GM21576 (cell line): ENCODE data around the gene TTBK1.

Experiments
- ATAC-seq: cut with Tn5 transposase; IDR thresholded peaks from one replicate; pipeline ENCODE4 v1.9.1; 2021; ENCODE audit warnings: mild to moderate bottlenecking, moderate library complexity; ENCODE audit not compliant: unreplicated experiment

Gene TTBK1

GRCh38 chr6:43222418-43223059 is 20.7 kb upstream of the TTBK1 start:
- ATAC-seq, result no peak

DNA sequence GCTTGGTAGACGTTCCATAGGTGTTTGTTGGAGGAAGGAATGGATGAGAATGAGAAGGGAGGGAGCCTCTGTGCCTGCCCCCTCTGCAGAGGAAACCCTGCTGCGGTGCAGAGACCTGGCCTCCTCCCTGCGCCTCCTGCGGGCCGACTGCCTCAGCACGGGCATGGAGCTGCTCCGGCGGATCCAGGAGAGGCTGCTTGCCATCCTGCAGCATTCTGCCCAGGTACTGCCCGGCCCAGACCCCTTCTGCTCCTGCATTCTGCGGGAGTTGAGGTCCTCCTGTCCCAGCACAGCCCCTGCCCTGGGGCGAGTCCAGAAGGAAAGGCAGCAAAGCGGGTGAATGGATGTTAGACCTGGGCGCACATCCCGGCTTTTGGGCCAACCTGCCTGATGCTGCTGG is 20.1 kb upstream of the TTBK1 start:
- ATAC-seq, result no peak

DNA sequence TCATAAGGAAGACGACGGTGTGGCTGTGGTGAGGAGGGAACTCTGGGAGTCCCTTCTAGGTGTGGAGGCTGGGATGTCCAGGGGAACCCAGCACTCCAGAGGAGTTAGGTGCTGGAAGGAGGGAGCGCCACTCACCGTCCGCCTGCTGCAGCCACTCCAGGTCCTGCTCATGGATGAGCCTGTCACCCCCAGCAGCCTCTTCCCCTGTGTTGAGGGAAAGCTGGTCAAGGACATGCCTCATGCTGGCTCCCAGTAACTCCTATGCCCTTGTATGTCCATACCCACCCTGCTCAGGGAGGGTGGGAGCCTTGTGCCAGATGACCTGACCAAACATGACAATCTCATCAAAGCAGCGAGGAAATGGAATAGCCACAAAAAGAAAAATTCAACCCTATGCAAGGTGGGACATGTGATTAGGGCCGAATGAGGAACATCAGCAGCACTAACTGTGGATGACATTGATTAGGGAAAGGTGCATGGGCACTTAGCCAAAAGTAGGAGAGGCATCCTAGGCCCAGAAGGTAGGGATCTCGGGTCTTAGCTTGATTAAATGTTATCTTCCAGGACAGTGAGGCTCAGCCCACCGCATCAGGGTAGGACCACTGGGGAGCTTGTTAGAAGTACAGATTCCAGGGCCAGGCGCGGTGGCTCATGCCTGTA is 17.0 kb upstream of the TTBK1 start:
- ATAC-seq, result no peak

- peak; percentile 56 for ATAC-seq
Observed at GRCh38 chr6:43228951-43229802, 14.1 kb upstream of the TTBK1 start, which contains the start of gene DNPH1. Gene DNPH1, minus strand, starts transcription at chr6:43229481. Its CDS starts 25 bp downstream, at chr6:43229456.

DNA sequence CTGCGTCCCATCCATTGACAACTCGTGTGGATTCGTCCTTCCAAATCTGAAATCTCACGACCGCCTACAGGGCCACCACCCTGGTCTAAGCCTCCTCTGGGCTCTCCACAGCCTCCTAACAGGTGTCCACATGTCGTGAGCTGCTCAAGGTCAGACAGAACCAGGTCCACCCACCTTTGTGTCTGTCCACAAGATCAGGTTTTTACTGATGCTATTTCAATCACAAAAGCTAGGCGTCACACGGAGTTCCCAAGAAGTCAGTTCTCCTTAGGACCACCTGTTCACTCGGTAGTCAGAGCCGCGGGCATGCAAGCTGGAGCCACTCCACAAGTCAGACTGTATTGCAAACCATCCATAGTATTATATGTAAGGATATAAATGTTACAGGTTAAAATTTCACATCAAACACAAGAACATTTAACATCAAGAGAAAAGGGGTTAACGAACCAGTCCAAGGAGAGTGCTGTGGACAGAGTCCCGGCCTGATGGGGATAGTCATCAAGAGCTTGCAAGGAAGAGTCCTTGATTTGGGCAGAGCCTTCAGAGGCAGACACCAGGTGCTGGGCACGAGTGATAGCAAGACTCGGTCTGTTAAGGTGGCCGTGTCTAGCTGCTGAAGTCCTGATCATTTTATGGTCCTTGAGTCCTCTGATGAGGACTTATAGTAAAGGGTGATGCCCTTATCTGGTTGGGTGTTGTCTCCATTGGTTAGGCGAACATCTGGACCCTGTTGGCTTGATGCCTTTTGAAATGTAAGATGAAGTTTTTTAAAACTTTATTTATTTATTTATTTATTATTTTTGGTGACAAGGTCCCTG is 13.3 kb upstream of the TTBK1 start:
- ATAC-seq, result no peak

DNA sequence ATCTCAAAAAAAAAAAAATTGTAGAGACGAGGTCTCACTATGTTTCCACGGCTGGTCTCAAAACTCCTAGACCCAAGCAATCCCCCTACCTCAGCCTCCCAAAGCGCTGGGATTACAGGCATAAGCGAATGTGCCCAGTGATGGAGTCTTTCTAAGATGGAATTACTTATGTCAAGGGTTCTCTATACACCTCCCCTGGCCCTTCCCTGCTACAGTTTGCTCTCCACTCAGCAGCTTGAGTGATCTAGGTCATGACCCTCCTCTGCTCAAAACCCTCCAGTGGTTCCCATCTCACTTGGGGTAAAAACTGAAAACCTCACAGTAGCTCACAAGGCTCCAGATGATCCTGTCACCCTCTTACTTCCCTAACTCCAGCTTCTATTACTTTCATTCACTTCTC is 12.2 kb upstream of the TTBK1 start:
- no peak for ATAC-seq

DNA sequence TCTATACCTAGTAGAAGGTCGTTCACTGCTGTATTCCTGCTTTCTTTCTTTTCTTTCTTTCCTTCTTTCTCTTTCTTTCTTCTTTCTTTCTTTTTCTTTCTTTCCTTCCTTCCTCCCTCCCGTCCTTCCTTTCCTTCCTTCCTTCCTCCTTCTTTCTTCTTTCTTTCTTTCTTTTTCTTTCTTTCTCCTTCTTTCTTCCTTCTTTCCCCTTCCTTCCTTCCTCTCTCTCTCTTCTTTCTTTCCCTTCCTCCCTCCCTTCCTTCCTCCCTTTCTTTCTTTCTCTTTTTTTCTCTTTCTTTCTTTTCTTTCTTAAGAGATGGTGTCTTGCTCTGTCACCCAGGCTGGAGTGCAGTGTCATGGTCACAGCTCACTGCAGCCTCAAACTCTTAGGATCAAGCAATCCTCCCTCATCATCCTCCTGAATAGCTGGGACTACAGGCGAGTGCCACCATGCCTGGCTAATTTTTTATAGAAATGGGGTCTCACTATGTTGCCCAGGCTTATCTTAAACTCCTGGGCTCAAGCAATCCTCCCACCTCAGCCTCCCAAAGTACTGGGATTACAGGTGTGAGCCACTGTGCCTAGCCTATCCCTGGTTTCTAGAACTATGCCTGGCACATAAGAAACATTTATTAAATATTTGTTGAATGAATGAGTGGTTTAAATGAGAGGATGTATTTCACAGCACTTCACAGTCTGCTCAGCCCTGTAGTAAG is 11.4 kb upstream of the TTBK1 start:
- ATAC-seq, result no peak

- no peak for ATAC-seq
Observed at GRCh38 chr6:43235841-43236240, 7.4 kb upstream of the TTBK1 start.

DNA sequence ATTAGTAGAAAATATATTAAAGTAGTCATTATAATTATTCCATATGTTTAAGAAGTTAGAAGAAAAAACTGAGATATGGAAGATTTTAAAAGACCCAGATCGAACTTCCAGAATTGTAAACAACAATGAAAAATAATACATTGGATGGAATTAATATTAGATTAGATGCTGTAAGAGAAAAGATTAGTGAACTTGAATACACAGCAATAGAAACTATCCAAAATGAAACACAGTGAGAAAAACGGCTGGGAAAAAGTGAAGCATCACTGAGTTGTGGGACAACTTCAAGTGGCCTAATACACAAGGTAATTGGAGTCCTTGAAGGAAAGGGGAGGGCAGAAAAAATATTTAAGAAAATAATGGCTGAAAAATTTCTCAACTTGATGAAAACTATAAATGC is 4.2 kb upstream of the TTBK1 start:
- ATAC-seq, result no peak

DNA sequence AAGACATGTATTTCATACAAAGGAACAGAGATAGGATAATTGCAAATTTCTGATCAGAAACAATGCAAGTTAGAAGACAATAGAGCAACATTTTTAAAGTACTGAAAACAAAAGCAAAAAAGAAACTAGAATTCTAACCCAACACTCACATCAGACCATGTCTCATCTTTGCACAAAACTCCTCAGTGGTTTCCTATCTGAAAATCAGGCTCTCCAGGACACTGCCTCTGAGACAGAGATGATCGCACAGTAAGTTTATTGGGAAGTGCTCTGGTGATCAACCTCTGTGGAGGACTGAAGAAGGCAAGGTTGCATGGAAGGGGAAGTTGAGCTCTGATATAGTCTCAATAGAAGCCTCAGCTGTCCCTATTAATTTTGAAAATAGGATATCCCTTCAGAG is 2.3 kb upstream of the TTBK1 start:
- ATAC-seq, result no peak

GRCh38 chr6:43241446-43241845 is 1.8 kb upstream of the TTBK1 start:
- ATAC-seq, result no peak

DNA sequence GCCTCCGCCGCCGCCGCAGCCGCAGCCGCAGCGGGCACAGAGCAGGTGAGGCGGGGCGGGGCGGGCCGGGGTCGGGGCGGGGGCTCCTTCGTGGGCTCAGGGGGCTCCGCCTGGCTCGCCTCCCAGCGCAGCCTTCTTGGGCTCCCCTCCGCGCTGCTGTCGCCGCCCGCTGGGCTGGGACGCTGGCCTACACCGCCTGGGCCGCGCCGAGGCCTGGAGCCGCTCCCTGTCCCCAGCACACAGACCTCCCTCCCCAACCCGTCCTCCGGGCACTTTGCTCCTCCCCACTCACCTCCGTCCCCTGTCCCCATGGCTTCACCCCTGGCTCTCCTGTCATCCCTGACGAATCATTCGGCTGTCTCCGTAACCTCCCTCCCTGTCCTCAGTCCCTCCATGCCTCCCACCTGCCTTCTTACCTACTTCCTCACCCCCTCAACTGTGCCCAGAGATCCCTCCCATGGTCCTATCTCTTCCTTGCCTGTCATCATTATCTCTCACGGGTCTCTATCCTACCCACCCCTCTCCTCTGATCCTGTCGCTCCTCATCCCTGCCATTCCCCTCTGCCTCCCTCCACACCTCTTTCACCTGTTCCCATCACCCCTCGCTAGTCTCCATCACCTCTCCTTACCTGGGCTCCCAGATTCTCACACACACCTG is 512 bp downstream of the TTBK1 start:
- ATAC-seq, result no peak

DNA sequence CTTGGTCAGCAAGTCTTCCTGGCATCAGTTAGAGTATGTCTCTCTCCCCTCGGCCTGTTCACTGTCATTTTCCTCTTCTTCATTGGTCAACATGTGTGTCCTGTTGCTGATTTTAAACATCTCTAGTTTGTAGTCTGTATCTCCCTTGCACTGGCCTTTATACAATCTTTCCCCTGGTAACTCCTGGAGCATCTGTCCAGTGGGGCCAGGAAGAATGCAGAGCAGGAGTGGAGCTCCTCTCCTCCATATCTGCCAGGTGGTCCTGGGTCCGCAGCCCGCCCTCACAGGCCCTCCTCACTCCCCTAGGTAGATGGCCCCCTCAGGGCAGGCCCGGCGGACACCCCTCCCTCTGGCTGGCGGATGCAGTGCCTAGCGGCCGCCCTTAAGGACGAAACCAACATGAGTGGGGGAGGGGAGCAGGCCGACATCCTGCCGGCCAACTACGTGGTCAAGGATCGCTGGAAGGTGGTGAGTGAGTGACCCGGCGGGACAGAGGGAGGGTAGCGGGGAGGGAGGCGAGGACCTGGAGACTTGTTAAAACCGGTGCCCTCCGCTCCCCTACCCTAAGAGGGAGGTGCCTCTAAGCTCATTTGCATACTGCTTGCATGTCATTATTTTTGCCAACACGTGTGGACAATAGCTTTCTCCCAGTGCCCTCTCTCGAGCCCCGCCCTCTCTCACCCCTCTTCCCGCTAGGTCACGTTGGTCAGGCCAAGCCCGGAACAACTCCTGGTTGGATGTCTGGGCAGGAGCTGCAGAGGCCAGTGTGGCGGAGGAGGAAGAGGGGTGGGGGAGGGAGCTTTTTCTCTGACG is 3.2 kb downstream of the TTBK1 start:
- peak; percentile 27 for ATAC-seq

DNA sequence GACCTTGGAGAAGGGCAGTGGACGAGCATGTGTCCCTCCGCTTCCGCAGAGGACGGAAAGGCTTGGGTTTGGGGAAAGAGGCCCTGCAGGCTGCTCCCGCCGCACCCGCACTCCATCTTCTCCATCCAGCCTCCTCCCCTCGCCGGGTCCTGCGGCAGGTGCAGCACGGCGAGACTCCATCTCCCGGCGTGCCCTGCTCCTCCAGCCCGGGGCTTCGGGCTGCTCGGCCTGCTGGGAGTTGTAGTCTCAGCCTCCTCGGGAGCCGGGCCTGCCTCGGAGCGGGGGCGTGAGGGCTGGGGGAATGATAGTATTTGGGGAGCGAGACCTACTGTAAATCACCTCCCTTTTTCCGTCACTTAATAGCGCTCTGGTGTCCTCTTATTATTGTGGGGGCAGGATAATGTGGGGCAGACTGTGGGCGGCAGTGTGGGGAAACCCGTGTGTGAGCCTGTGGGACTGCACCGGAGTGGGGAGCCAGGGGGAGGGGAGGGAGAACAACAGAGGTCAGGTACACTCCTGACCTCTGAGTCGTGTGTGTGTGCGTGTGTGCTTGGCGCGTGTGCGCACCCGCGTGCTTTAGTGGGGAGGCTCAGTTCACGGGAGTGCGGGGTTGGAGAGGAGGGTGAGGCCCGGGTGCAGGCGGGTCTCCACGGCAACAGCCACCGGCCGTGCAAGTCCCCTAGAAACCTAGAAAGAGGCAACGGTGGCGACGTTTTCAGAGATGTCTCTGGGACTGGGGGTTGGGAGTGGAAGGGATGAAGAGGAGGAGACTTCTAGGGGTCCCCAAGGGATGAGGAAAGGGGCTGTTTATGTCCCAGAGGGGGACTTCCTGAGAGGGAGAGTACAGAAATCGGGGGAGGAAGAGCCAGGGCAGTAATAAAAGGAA is 4.1 kb downstream of the TTBK1 start:
- ATAC-seq, result peak; percentile 84

DNA sequence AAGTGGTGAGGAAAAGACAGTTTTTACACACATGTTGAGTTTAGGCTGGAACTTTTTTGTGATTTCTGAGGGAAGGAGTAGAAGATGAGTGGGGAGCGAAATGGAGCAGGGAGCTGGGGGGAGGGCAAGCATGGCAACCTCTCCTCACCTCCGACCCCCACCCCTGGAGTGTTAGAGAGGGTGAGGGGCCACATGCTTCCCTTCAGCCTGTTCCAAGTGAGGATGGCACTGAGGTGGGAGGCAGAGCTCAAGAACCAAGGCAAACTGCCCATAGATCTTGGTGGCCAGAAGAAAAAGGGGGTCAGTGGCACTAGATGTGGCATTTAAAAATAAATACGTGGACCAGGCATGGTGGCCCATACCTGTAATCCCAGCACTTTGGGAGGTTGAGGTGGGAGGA is 4.8 kb downstream of the TTBK1 start:
- no peak for ATAC-seq

DNA sequence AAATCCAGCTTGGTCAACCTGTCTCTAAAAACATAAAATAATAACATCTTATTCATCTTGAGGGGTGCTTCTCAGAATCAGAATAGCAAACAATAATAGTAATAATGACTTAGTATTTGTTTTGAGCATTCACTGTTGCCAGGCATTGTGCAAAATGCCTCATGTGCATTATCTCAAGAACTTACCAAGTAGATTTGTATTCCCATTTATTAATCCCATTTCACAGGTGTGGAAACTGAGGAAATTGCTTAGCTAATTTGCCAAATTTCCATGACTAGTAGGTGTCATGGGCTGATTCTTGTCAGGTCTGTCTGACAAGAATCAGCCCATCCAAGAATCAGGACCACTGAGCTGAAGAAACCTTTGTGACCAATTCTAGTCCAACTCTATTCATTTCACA is 5.5 kb downstream of the TTBK1 start:
- no peak for ATAC-seq

DNA sequence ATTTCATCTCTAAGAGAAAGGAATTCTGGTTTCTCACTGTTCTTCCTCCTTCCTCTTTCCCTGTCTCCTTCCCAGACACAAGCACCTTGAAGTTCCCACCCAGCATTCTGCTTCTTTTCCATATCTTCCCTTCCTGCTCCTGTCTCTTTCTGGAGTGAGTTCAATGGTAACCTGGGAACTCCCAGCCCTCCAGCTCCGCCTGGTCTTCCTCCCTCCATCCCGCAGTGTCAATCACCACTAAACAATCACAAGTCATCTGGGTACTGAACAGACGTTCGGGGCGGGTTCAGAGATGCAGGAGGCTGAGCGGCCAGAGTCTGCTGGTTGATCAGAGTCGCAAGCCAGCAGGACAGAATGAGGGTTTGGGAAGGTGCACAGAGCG is 7.7 kb downstream of the TTBK1 start:
- ATAC-seq, result no peak

DNA sequence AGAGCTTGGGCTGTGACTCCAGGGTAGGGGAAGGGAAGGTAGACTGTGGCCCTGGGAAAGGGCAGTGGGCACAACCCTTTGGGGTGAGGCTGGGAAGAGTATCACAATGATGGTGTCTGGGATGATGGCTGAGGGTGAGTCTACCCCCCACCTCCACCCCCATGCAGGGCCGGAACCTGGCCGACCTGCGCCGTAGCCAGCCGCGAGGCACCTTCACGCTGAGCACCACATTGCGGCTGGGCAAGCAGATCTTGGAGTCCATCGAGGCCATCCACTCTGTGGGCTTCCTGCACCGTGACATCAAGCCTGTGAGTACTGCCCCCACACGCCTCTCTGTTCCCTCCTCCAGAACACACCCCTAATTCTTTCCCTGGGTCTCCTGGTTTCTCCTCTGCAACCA is 10.1 kb downstream of the TTBK1 start:
- ATAC-seq, result no peak
